Measurements from ENCODE around the gene TEDC2. TPM values are rescaled to one million over a fixed set of nuclear protein-coding genes. Genes with fewer than 3 reads are reported as not detected.

TEDC2 gene
- total RNA-seq, 2 experiments from 2014 or later: 48.0 to 110 TPM

GRCh38 chr16:2460916-2461315, 1.0 kb downstream of the TEDC2 start:
- H3K4me3 ChIP-seq (ENCODE audit: low read depth, low read length, poor library complexity, severe bottlenecking): peak overlapping the region; percentile 79
- H3K4me2 ChIP-seq (ENCODE audit: low read length): peak overlapping the region; percentile 99
- ChIA-PET CTCF (ENCODE audit: unreplicated experiment) (no interaction called here), POLR2A (interaction anchor here (0.6 kb wide), 1 partner anchor 50 kb away, joined by 4 read pairs; no protein-coding TSS in a partner anchor)
- H3K79me2 ChIP-seq (ENCODE audit: insufficient read depth, low read depth, low read length): peaks cover 18% of the 10 kb centered on the region; the same call in 1 of the 2 replicates
- no peaks in the 10 kb centered on the region for H3K9me2 ChIP-seq (ENCODE audit: insufficient read depth, low read length)
- H3K9me3 ChIP-seq (ENCODE audit: low read length): no peaks in the 10 kb centered on the region
- intact Hi-C loops (cut with micrococcal nuclease; ENCODE audit: unreplicated experiment): no loop called here
- TF ChIP-seq CTCF (conservative IDR thresholded peaks at IDR 0.05; ENCODE audit: low read length) (no peak), EZH2phosphoT487 (IDR thresholded peaks at IDR 0.05; ENCODE audit: borderline replicate concordance, low read depth, low read length) (no peak)
- no peaks in the 10 kb centered on the region for H4K20me1 ChIP-seq (ENCODE audit: insufficient read depth, low read length)
- no TSS peak for BruUV-seq (replicated peaks)
- H3K4me1 ChIP-seq (ENCODE audit: insufficient read depth, low read length, poor library complexity, severe bottlenecking): peaks cover 41% of the 10 kb centered on the region
- peaks cover 67% of the 10 kb centered on the region for H3K36me3 ChIP-seq (ENCODE audit: insufficient read depth, low read length)
- H2AFZ ChIP-seq (ENCODE audit: low read length): no peak overlapping the region
- no peak for DNase-seq (ENCODE audit: low spot score)
- H3K27ac ChIP-seq (ENCODE audit: low read depth, low read length, poor library complexity, severe bottlenecking): peak overlapping the region; percentile 69

- no peak overlapping the region for H3K27ac ChIP-seq (ENCODE audit: low read depth, low read length, poor library complexity, severe bottlenecking)
- H3K9me2 ChIP-seq (ENCODE audit: insufficient read depth, low read length): no peaks in the 10 kb centered on the region
- H4K20me1 ChIP-seq (ENCODE audit: insufficient read depth, low read length): no peaks in the 10 kb centered on the region
- H3K9me3 ChIP-seq (ENCODE audit: low read length): no peaks in the 10 kb centered on the region
- peak overlapping the region; percentile 99; the same call in 1 of the 2 replicates for H3K4me2 ChIP-seq (ENCODE audit: low read length)
- H3K36me3 ChIP-seq (ENCODE audit: insufficient read depth, low read length): peaks cover 54% of the 10 kb centered on the region
- H3K79me2 ChIP-seq (ENCODE audit: insufficient read depth, low read depth, low read length): peaks cover 18% of the 10 kb centered on the region; the same call in 1 of the 2 replicates
- TF ChIP-seq EZH2phosphoT487 (IDR thresholded peaks at IDR 0.05; ENCODE audit: borderline replicate concordance, low read depth, low read length): no peak
- TF ChIP-seq CTCF (conservative IDR thresholded peaks at IDR 0.05; ENCODE audit: low read length): no peak
- no TSS peak for BruUV-seq (replicated peaks)
- POLR2A ChIA-PET: interaction anchor here (0.8 kb wide), 1 partner anchor 444 kb away, joined by 3 read pairs; no protein-coding TSS in a partner anchor
- intact Hi-C loops (cut with micrococcal nuclease; ENCODE audit: unreplicated experiment): no loop called here
- DNase-seq (ENCODE audit: low spot score): no peak
- H3K4me3 ChIP-seq (ENCODE audit: low read depth, low read length, poor library complexity, severe bottlenecking): peak overlapping the region; percentile 79
- H3K4me1 ChIP-seq (ENCODE audit: insufficient read depth, low read length, poor library complexity, severe bottlenecking): peaks cover 51% of the 10 kb centered on the region
- no peak overlapping the region for H2AFZ ChIP-seq (ENCODE audit: low read length)
- CTCF ChIA-PET (ENCODE audit: unreplicated experiment): interaction anchor here (1.2 kb wide), 1 partner anchor 32 kb away, joined by 3 read pairs; no protein-coding TSS in a partner anchor
Observed at GRCh38 chr16:2462031-2462866, 2.3 kb downstream of the TEDC2 start.

GRCh38 chr16:2464333-2464732, 4.4 kb downstream of the TEDC2 start:
- H4K20me1 ChIP-seq (ENCODE audit: insufficient read depth, low read length): no peaks in the 10 kb centered on the region
- H3K79me2 ChIP-seq (ENCODE audit: insufficient read depth, low read depth, low read length): peaks cover 18% of the 10 kb centered on the region; the same call in 1 of the 2 replicates
- H3K9me2 ChIP-seq (ENCODE audit: insufficient read depth, low read length): no peaks in the 10 kb centered on the region
- H3K4me3 ChIP-seq (ENCODE audit: low read depth, low read length, poor library complexity, severe bottlenecking): no peak overlapping the region
- intact Hi-C loops (cut with micrococcal nuclease; ENCODE audit: unreplicated experiment): no loop called here
- H3K4me2 ChIP-seq (ENCODE audit: low read length): no peak overlapping the region
- ChIA-PET CTCF (ENCODE audit: unreplicated experiment) (no interaction called here), POLR2A (interaction anchor here (0.7 kb wide), 1 partner anchor 17 kb away, joined by 4 read pairs; no protein-coding TSS in a partner anchor)
- TF ChIP-seq CTCF (conservative IDR thresholded peaks at IDR 0.05; ENCODE audit: low read length) (no peak), EZH2phosphoT487 (IDR thresholded peaks at IDR 0.05; ENCODE audit: borderline replicate concordance, low read depth, low read length) (no peak)
- DNase-seq (ENCODE audit: low spot score): no peak
- H3K27ac ChIP-seq (ENCODE audit: low read depth, low read length, poor library complexity, severe bottlenecking): no peak overlapping the region
- no peak overlapping the region for H2AFZ ChIP-seq (ENCODE audit: low read length)
- H3K36me3 ChIP-seq (ENCODE audit: insufficient read depth, low read length): peaks cover 37% of the 10 kb centered on the region
- TSS peak; percentile 50 for BruUV-seq (replicated peaks)
- peaks cover 55% of the 10 kb centered on the region for H3K4me1 ChIP-seq (ENCODE audit: insufficient read depth, low read length, poor library complexity, severe bottlenecking)
- H3K9me3 ChIP-seq (ENCODE audit: low read length): no peaks in the 10 kb centered on the region
